Ascending aorta (tissue), 2 donors: ENCODE measurements around the gene SND1. TPM values are rescaled to one million over a fixed set of nuclear protein-coding genes. Genes with fewer than 3 reads are reported as not detected.

Experiments
- DNase-seq, 2 donors: peaks; one replicate each; pipeline ENCODE4 v3.0.0-alpha.2; 2019; ENCODE audit warnings: low spot score in 2 of 2
- H3K27ac ChIP-seq, 2 donors: fragments of 200-600 bp; sonication (generic); one replicate each; pipeline ENCODE4 v1.5.1; 2016 to 2017; ENCODE audit warnings: mild to moderate bottlenecking in 1 of 2
- H3K27me3 ChIP-seq: fragments of 200-600 bp; sonication (generic); one replicate; pipeline ENCODE4 v1.5.1; 2017
- H3K36me3 ChIP-seq, 2 donors: fragments of 200-600 bp; sonication (generic); one replicate each; pipeline ENCODE4 v1.5.1; 2016
- H3K4me1 ChIP-seq, 2 donors: fragments of 200-600 bp; sonication (generic); one replicate each; pipeline ENCODE4 v1.5.1; 2016 to 2017; ENCODE audit warnings: mild to moderate bottlenecking in 1 of 2
- H3K4me3 ChIP-seq, 2 donors: fragments of 200-600 bp; sonication (generic); one replicate each; pipeline ENCODE4 v1.5.1; 2016 to 2017; ENCODE audit warnings: mild to moderate bottlenecking in 1 of 2
- H3K9me3 ChIP-seq, 2 donors: fragments of 200-600 bp; sonication (generic); one replicate each; pipeline ENCODE4 v1.5.1; 2016
- intact Hi-C: fragments of 100-400 bp; cut with DNase I; formaldehyde crosslinking; loops from one replicate; pipeline ENCODE4 v1.15.1; 2023
- total RNA-seq: library from RNA; depleted of rRNA; stranded (reverse); fragments of >200 nt; gene quantifications from one replicate; pipeline ENCODE4 v1.1.0, GENCODE V29; 2016
- TF ChIP-seq, protein P1 (sequence below), 3 experiments: fragments of 200-600 bp in 2 of 3; fragments of 450-650 bp in 1 of 3; sonication (generic) in 2 of 3; IDR thresholded peaks; one replicate each; pipeline ENCODE4 v1.5.1; 2016 to 2019; ENCODE audit warnings: antibody characterized with exemption in 3 of 3, mild to moderate bottlenecking in 1 of 3, moderate library complexity in 1 of 3

The SND1 gene
- total RNA-seq, 1 donor from 2014 or later: 93.8 TPM

- intact Hi-C loops: no loop called here
- Histone ChIP-seq H3K27me3 (no peaks in the 10 kb centered on the region), H3K36me3 (no peaks in the 10 kb centered on the region), H3K9me3 (no peaks in the 10 kb centered on the region), H3K27ac (no peak overlapping the region), H3K4me1 (no peaks in the 10 kb centered on the region), H3K4me3 (no peak overlapping the region)
- DNase-seq: no peak
- TF ChIP-seq, protein P1, sequence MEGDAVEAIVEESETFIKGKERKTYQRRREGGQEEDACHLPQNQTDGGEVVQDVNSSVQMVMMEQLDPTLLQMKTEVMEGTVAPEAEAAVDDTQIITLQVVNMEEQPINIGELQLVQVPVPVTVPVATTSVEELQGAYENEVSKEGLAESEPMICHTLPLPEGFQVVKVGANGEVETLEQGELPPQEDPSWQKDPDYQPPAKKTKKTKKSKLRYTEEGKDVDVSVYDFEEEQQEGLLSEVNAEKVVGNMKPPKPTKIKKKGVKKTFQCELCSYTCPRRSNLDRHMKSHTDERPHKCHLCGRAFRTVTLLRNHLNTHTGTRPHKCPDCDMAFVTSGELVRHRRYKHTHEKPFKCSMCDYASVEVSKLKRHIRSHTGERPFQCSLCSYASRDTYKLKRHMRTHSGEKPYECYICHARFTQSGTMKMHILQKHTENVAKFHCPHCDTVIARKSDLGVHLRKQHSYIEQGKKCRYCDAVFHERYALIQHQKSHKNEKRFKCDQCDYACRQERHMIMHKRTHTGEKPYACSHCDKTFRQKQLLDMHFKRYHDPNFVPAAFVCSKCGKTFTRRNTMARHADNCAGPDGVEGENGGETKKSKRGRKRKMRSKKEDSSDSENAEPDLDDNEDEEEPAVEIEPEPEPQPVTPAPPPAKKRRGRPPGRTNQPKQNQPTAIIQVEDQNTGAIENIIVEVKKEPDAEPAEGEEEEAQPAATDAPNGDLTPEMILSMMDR (IDR thresholded peaks at IDR 0.05): no peak
Observed at GRCh38 chr7:127862525-127862924, 210.5 kb downstream of the SND1 start.

DNA sequence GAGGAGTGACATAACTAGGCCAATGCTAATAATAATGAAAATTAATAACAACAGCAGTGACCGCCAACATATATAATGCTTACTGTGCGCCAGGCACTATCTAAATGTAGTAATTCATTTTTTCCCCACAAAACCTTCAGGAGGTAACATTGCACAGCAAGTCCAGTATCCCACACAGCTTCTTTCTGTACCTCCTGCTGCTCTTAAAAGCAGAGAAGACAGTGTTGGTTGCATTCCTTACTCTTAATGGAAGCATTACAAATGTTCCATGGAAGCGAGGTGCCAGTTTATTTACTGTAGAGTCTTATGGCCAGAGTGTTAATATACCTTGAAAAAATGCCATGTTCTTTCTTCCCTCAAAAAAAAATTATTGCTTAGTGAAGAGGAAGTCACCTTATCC is 211.1 kb downstream of the SND1 start:
- Histone ChIP-seq H3K36me3 (no peaks in the 10 kb centered on the region), H3K27ac (no peak overlapping the region), H3K4me3 (no peak overlapping the region), H3K4me1 (no peaks in the 10 kb centered on the region), H3K9me3 (no peaks in the 10 kb centered on the region), H3K27me3 (no peaks in the 10 kb centered on the region)
- intact Hi-C loops: no loop called here
- TF ChIP-seq, protein P1 (IDR thresholded peaks at IDR 0.05): no peak
- DNase-seq: no peak

GRCh38 chr7:127865466-127865865 is 213.5 kb downstream of the SND1 start:
- TF ChIP-seq, protein P1 (IDR thresholded peaks at IDR 0.05): no peak
- H3K9me3 ChIP-seq: no peaks in the 10 kb centered on the region
- no peak for DNase-seq
- H3K27me3 ChIP-seq: no peaks in the 10 kb centered on the region
- H3K27ac ChIP-seq: no peak overlapping the region
- no peaks in the 10 kb centered on the region for H3K4me1 ChIP-seq
- H3K4me3 ChIP-seq: no peak overlapping the region
- H3K36me3 ChIP-seq: no peaks in the 10 kb centered on the region
- intact Hi-C loops: no loop called here

GRCh38 chr7:127870231-127870907 is 218.4 kb downstream of the SND1 start:
- Histone ChIP-seq H3K4me1 (no peaks in the 10 kb centered on the region), H3K27ac (no peak overlapping the region), H3K4me3 (no peak overlapping the region), H3K27me3 (no peaks in the 10 kb centered on the region), H3K36me3 (no peaks in the 10 kb centered on the region), H3K9me3 (no peaks in the 10 kb centered on the region)
- TF ChIP-seq, protein P1 (IDR thresholded peaks at IDR 0.05): no peak
- DNase-seq: no peak
- intact Hi-C loops: no loop called here

- TF ChIP-seq, protein P1 (IDR thresholded peaks at IDR 0.05): no peak
- intact Hi-C loops: no loop called here
- no peak overlapping the region for H3K27ac ChIP-seq
- no peaks in the 10 kb centered on the region for H3K4me1 ChIP-seq
- H3K9me3 ChIP-seq: no peaks in the 10 kb centered on the region
- no peaks in the 10 kb centered on the region for H3K36me3 ChIP-seq
- no peak overlapping the region for H3K4me3 ChIP-seq
- H3K27me3 ChIP-seq: no peaks in the 10 kb centered on the region
- no peak for DNase-seq
Observed at GRCh38 chr7:127871226-127871625, 219.2 kb downstream of the SND1 start.

GRCh38 chr7:127872122-127872521 is 220.1 kb downstream of the SND1 start:
- Histone ChIP-seq H3K36me3 (no peaks in the 10 kb centered on the region), H3K27ac (no peak overlapping the region), H3K4me3 (no peak overlapping the region), H3K9me3 (no peaks in the 10 kb centered on the region), H3K4me1 (no peaks in the 10 kb centered on the region), H3K27me3 (no peaks in the 10 kb centered on the region)
- TF ChIP-seq, protein P1 (IDR thresholded peaks at IDR 0.05): no peak
- no peak for DNase-seq
- intact Hi-C loops: no loop called here
